Hepatocyte (in vitro differentiated cells): ENCODE data around the gene PTPRM.

Source experiments
- CTCF ChIP-seq: fragments of 200-600 bp; sonication (generic); IDR thresholded peaks from 2 replicates; pipeline ENCODE4 v1.5.1; 2016; ENCODE audit warnings: antibody characterized with exemption, mild to moderate bottlenecking; ENCODE audit not compliant: poor library complexity
- EZH2 ChIP-seq: fragments of 200-600 bp; sonication (generic); IDR thresholded peaks from 2 replicates; pipeline ENCODE4 v1.6.1; 2016; ENCODE audit warnings: antibody characterized with exemption, mild to moderate bottlenecking, borderline replicate concordance

GRCh38 chr18:7980656-7981055 lies 413.5 kb downstream of the PTPRM start:
- TF ChIP-seq CTCF (no peak), EZH2 (no peak)
